GM12874 (cell line): ENCODE measurements around the gene ARPC4.
A peak's percentile ranks its signal among the peaks of the same experiment; 100 is the strongest.

ENCODE experiments used
- CTCF ChIP-seq: IDR thresholded peaks from 2 replicates; pipeline ENCODE4 v1.5.1; 2011; ENCODE audit warnings: low read depth, mild to moderate bottlenecking, control low read depth, low read length, moderate library complexity; ENCODE audit not compliant: insufficient read depth

ARPC4 gene

GRCh38 chr3:9841015-9841414 is 48.1 kb downstream of the ARPC4 start:
- TF ChIP-seq CTCF = no peak

GRCh38 chr3:9843715-9844438 is 51.0 kb downstream of the ARPC4 start, which contains the start of gene RPUSD3:
RPUSD3 (minus strand) TSS chr3:9844008; CDS start chr3:9843990, 18 bp downstream.
- no peak for TF ChIP-seq CTCF

GRCh38 chr3:9846231-9846630 is 53.3 kb downstream of the ARPC4 start:
- no peak for TF ChIP-seq CTCF

GRCh38 chr3:9846931-9847488 is 54.1 kb downstream of the ARPC4 start:
- TF ChIP-seq CTCF = no peak

- TF ChIP-seq CTCF = peak; percentile 36; the same call in 1 of the 2 replicates
Measured at GRCh38 chr3:9848860-9849259, 56.0 kb downstream of the ARPC4 start.

- no peak for TF ChIP-seq CTCF
Measured at GRCh38 chr3:9852528-9852927, 59.6 kb downstream of the ARPC4 start.

GRCh38 chr3:9855594-9855993 is 62.7 kb downstream of the ARPC4 start:
- TF ChIP-seq CTCF = no peak
